GM19351 (cell line): ENCODE results near the gene TEPSIN.

Experiments used
- ATAC-seq: cut with Tn5 transposase; IDR thresholded peaks from one replicate; pipeline ENCODE4 v1.9.1; 2021; ENCODE audit warnings: mild to moderate bottlenecking, moderate library complexity; ENCODE audit not compliant: unreplicated experiment

TEPSIN gene

DNA sequence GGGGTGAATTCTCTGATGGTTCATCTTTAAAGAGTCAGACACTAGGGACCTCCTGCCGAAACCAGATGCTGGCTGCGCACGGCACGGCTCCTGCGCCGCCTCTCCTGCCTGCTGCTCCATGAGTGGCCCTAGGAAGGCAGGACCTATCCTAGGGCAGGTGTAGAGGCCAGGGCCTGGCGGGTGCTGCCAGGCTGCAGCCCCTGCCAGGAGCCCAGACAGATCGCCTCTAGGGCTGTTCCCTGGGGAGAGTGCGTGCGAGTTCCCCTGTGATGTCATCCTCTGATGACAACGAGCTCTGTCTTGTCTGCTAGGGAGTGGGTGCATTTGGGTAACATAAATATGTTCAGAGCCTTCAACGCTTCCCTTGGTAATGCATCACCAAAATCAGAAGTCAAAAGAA is 32.4 kb upstream of the TEPSIN start:
- ATAC-seq, result no peak

DNA sequence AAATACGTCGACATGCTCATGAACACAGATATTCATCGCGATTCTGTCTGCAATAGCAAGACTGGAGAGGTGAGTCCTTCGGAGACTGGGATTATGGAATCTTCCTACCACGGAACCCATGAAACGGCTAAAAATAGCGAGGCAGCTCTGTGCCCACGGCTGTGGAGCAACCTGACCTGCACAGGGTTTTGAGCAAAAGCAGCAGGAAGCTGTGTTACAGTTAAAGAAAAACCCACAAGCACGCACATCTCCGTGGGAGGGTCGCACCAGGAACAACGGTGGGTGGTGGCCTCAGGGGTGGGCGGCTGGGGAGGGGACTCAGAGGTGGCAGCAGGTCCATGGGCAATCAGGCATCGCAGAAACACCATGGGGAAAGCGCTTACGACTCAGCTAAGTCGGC is 31.4 kb upstream of the TEPSIN start:
- no peak for ATAC-seq

GRCh38 chr17:81267390-81268067 is 28.7 kb upstream of the TEPSIN start:
- ATAC-seq, result no peak

DNA sequence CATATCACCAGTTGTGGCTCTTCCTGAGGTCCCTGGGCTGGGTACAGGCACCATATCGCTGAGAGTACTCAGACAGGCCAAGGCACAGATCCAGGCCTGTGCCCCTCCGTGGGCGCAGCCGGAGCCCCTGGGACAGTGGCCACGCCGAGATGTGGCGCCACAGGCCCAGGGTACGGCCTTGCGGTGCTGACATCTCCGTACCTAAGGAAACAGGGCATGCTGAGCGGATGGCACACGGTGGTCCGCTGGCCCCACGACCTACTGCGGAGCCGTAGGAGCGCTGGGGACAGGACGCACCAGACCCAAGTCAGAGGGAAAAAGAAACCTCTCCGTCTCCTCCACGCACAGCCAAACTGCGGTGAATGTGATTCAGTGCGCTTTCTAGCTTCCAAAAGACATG is 26.7 kb upstream of the TEPSIN start:
- ATAC-seq, result no peak

DNA sequence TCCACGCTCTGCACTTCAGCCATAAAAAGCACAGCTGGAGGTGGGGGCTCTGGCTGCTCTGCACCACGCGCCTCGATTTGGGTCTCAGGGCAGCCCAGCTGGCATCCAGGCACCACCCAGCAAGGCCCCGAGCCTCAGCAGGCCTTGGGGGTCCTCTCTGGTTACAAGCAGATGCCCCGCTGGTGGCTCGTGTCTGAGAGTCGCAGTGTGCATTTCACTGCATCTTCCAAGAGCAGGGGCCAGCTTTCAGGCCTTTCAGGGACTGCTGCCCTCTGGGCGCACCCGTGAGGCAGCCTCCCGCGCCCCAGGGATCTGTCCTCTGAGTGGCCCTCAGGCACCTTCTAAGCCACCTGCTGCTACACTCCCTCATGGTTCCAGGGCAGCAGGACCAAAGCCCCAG is 25.8 kb upstream of the TEPSIN start:
- no peak for ATAC-seq

GRCh38 chr17:81263371-81264181 is 24.7 kb upstream of the TEPSIN start:
- ATAC-seq, result no peak

GRCh38 chr17:81261582-81262336 is 22.9 kb upstream of the TEPSIN start:
- no peak for ATAC-seq

DNA sequence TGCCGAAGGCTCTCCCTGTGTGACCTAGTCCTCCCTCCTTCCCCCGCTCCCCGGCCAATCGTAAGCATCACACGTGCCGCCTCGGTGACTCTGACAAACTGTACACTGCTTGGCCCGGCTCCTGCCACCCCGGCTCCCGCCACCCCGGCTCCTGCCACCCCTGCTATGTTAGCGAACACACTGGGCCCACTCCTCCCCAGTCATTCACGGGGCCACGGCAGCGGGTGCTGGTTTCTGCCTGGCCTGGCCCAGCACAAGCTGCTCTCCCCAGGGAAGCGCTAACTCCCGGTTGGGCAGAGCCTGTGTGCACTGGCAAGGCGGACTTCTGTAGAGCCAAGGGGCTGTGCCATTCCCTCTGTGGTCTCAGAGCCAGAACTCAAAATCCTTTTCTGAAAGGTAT is 22.2 kb upstream of the TEPSIN start:
- ATAC-seq, result no peak

GRCh38 chr17:81260641-81261040 is 21.8 kb upstream of the TEPSIN start:
- no peak for ATAC-seq

DNA sequence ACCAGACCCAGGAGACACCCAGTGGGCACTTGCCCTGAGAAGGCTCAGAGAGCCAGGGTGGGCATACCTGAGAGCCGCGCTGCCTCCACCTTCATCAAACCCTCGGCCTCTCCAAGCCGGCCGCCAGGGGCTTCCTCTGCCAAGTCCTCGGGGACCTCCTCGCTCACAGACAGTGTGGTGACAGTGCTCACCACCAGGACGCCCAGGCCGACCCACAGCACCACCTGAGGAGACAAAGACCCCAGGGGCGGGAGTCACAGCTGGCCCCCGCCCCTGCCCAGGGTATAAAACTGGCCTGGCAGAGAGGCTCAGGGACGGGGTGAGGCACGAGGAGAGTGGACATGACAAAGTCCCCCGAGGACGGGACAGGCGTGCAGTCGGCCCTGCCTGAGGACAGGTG is 21.3 kb upstream of the TEPSIN start:
- ATAC-seq, result no peak

- ATAC-seq, result no peak
Observed at GRCh38 chr17:81259058-81259605, 20.3 kb upstream of the TEPSIN start.

DNA sequence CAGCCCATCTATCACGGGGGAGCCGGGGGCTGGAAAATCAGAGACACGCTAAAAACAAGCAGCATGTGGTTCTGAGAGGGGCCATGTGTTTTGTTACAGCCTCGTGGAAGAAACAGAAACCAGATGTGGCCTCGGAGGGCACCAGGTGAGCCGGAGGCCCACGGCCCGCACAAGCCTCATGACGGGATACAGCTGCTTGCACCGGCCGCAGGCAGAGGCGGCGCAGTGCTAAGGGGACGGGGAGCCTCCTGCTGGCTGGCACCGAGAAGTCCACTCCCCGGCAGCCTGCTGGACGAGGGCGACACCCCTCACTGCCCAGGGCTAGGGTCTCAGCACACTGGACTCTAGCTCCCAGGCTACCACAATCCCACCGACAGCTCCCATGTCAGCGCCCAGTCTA is 19.4 kb upstream of the TEPSIN start:
- ATAC-seq, result no peak

- ATAC-seq, result no peak
Observed at GRCh38 chr17:81257533-81257932, 18.7 kb upstream of the TEPSIN start.

DNA sequence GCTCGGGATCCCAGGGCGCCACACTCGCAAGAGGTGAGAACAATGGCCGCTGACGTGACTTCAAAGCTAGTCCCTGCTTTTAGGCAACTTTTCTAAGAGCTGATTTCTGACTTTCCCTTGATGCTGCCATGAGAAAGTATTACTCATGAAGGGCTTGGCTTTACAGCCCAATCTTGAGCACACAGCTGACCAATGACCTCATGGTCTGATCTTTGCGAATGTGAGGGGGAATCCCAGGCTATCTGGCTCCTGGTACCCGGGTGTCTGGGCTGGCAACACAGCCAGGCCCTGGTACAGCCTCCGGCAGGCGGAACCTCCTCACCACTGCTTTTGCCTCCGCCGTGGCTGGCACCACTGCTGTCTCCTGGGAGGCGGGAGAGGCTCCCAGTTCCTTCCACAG is 17.8 kb upstream of the TEPSIN start:
- ATAC-seq, result no peak

- no peak for ATAC-seq
Observed at GRCh38 chr17:81254955-81255717, 16.3 kb upstream of the TEPSIN start.

GRCh38 chr17:81253358-81254131 is 14.7 kb upstream of the TEPSIN start:
- ATAC-seq, result no peak

DNA sequence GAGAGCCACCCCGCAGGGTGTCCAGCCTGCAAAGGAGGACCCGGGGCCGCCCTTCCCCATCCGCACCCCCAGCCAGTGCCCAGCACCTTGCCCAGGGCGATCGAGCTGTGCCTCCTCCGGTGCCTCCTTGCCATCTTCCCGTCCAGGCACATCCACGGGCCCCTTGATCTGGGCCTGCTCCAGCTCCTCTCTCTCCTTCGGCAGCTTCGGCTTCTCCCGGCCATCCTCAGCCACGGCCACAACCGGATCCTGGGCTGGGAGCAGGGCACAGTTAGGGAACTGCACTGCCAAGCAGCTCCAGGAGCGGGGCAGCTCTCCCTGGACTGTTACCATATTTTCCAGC is 14.1 kb upstream of the TEPSIN start:
- no peak for ATAC-seq

DNA sequence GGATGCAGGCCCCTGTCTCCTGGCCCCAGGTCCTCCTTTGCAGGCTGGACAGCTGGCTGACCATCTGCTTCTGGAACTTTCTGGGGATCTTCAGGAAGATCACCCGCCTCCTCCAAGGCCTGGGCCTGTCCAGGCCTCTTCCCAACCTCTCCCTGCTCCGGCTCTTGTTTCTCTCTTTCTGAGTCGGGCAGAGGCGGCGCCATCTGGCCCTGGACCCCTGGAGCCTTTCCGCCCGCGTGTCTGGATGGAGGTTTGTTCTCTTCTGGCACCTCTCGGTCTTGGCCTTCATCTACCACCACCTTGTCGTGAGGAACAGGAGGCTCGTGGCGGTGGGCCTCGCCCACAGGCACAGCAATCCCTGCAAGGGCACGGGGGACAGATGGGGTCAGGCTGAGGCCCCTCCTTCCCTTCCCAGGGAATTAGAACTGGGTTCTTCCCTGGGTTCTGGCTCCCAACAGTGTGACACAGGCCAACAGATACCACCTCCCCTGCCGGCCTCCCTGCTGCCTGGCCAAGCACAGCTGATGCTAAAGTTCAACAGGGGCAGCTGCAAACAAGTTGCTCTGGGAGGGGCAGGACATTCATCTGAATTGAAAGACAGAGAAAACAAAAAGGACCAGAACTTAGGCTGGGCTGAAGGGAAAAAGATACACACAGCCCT is 13.6 kb upstream of the TEPSIN start:
- no peak for ATAC-seq

GRCh38 chr17:81251709-81252301 is 12.9 kb upstream of the TEPSIN start:
- ATAC-seq, result no peak
